ENCODE results near the gene SLC24A5.

DNA sequence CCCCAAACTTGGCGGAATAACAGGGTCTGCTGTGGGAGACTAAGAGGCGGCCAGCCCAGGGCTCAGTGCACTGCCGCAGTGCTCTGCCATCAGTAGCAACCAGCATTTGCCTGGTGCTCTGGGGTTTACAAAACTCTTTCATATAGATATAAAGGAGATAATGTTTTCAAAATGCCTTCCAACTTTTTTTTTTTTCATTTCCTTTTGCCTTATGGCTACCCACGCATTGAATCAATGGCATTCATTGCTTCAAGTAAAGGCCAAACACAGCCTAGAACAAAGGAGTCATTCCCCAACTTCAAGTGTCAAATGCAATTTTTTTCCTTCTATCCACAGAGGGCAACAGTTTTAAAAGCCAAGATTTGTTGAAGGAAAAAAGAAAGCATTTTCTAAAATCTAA lies 11.6 kb upstream of the SLC24A5 start:
- TF ChIP-seq POLR2A (IDR thresholded peaks at IDR 0.05; ENCODE audit: low read length) (no peak), GATA1 (IDR thresholded peaks at IDR 0.05; ENCODE audit: low read depth, low read length) (no peak)

Measured in erythroblast (primary cell).